ENCODE results near the gene WDR7. TPM values are rescaled to one million over a fixed set of nuclear protein-coding genes. Genes with fewer than 3 reads are reported as not detected.

Gene WDR7
- total RNA-seq, 1 donor from 2014 or later, result 13.5 TPM

GRCh38 chr18:57008001-57008686 is 357.0 kb downstream of the WDR7 start:
- intact Hi-C loops (cut with DNase I), result no loop called here
- no peak for TF ChIP-seq CTCF (IDR thresholded peaks at IDR 0.05)

GRCh38 chr18:57009844-57010243 is 358.7 kb downstream of the WDR7 start:
- H3K4me1 ChIP-seq, result no peaks in the 10 kb centered on the region
- intact Hi-C loops (cut with DNase I), result no loop called here
- TF ChIP-seq CTCF (IDR thresholded peaks at IDR 0.05), result no peak
- no peak overlapping the region for H3K27ac ChIP-seq
- no peaks in the 10 kb centered on the region for H3K36me3 ChIP-seq
- no peak for DNase-seq (ENCODE audit: low spot score in 2 of 2)
- no peak overlapping the region for H3K4me3 ChIP-seq
- H3K27me3 ChIP-seq, result no peaks in the 10 kb centered on the region
- H3K9me3 ChIP-seq, result no peaks in the 10 kb centered on the region

More at GRCh38 chr18:57008001-57008686, 357.0 kb downstream of the WDR7 start:
- no peak overlapping the region for H3K27ac ChIP-seq
- peaks cover 0 to 5% of the 10 kb centered on the region in 2 donors for H3K4me1 ChIP-seq
- H3K4me3 ChIP-seq, result no peak overlapping the region
- no peaks in the 10 kb centered on the region for H3K9me3 ChIP-seq
- no peak for DNase-seq (ENCODE audit: low spot score in 2 of 2)
- H3K27me3 ChIP-seq, result no peaks in the 10 kb centered on the region
- no peaks in the 10 kb centered on the region for H3K36me3 ChIP-seq

GRCh38 chr18:57014772-57015413 is 363.7 kb downstream of the WDR7 start:
- H3K36me3 ChIP-seq, result no peaks in the 10 kb centered on the region
- intact Hi-C loops (cut with DNase I), result no loop called here
- H3K9me3 ChIP-seq, result no peaks in the 10 kb centered on the region
- no peak overlapping the region for H3K27ac ChIP-seq
- no peaks in the 10 kb centered on the region for H3K4me1 ChIP-seq
- no peaks in the 10 kb centered on the region for H3K27me3 ChIP-seq
- no peak for DNase-seq (ENCODE audit: low spot score in 2 of 2)
- TF ChIP-seq CTCF (IDR thresholded peaks at IDR 0.05), result no peak
- no peak overlapping the region for H3K4me3 ChIP-seq

- no peak for TF ChIP-seq CTCF (IDR thresholded peaks at IDR 0.05)
- Histone ChIP-seq H3K36me3 (peaks cover 0 to under 1% of the 10 kb centered on the region in 2 donors), H3K4me3 (no peak overlapping the region), H3K9me3 (no peaks in the 10 kb centered on the region), H3K27me3 (no peaks in the 10 kb centered on the region), H3K27ac (no peak overlapping the region), H3K4me1 (no peaks in the 10 kb centered on the region)
- DNase-seq (ENCODE audit: low spot score in 2 of 2), result no peak
- intact Hi-C loops (cut with DNase I), result no loop called here
These were observed 364.3 kb downstream of the WDR7 start for GRCh38 chr18:57015451-57015850.

- no peak for DNase-seq (ENCODE audit: low spot score in 2 of 2)
- Histone ChIP-seq H3K36me3 (peaks cover 0 to 10% of the 10 kb centered on the region in 2 donors), H3K4me3 (no peak overlapping the region), H3K27me3 (no peaks in the 10 kb centered on the region), H3K27ac (no peak overlapping the region), H3K4me1 (no peaks in the 10 kb centered on the region), H3K9me3 (no peaks in the 10 kb centered on the region)
- no peak for TF ChIP-seq CTCF (IDR thresholded peaks at IDR 0.05)
- intact Hi-C loops (cut with DNase I), result no loop called here
These were observed 367.7 kb downstream of the WDR7 start for GRCh38 chr18:57018845-57019244.

Measured in ascending aorta (tissue), 2 donors.